KG1 (cell line): ENCODE results near the gene COG5.

Experiments
- DNase-seq: peaks from one replicate; lab custom pipeline; 2025; lab: John Stamatoyannopoulos, UW

The COG5 gene

DNA sequence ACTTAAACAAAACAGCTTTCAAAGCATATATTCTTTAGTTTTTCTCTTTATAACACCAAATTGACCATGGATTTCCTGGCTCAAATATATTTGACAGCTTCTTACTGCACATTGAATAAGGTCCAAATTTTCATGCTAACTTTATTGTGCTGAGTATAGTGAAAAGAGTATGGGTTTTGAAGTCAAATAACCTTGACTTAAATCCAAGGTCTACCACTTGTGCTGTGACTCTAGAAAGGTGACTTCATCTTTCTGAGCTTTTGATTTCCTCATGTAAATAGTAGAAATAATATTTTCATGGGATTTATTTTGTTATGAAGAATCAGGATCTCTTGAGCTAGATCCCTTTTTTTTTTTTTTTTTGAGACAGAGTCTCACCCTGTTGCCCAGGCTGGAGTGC is 233.2 kb downstream of the COG5 start:
- DNase-seq = no peak

DNA sequence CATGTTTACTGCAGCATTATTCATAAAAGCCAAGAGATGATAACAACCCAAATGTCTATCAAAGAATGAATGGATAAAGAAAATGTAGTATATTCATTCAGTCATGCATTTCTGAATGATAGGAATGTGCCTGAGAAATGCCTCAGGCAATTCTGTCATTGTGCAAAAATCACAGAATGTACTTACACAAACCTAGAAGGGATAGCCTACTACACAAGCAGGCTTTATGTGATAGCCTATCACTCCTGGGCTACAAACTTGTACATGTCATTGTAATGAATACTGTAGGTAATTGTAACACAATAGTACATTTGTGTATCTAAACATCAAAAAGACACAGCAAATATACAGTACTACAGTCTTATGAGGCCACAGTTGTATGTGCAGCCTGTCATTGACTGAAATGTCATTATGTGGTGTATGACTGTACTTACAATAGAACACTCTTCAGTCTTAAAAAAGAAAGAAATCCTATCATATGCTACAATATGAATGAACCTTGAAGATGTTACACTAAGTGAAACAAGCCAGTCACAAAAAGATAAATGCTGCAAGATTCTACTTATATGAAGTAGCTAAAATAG is 235.6 kb downstream of the COG5 start:
- DNase-seq = no peak

DNA sequence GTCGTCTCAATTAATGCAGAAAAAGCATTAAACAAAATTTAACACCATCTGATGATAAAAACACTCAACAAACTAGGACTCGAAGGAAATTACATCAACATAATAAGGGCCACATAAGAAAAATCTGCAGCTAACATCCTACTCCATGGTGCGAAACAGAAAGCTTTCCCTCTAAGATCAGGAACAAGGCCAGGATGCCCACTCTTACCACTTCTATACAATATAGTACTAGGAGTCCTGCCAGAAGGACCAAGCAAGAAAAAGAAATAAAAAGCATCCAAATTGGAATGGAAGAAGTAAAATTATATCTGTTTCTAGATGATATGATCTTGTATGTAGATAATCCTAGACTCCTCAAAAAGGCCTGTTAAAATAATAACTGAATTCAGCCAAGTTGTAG is 237.7 kb downstream of the COG5 start:
- DNase-seq = no peak

DNA sequence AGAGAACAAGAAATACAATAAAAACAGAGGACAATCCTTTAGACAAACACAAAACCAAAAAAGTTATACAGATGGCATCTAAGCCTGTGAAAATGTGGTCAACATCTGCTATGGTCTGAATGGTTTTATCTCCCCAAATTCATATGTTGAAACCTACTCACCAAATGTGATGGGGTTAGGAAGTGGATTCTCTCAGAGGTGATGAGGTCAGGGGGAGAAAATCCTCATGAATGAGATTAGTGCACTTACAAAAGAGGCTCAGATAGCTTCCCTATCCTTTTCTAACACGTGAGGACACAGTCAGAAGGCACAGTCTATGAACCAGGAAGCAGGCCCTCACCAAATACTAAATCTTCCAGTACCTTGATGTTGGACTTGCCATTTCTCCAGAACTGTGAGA is 241.7 kb downstream of the COG5 start:
- no peak for DNase-seq

DNA sequence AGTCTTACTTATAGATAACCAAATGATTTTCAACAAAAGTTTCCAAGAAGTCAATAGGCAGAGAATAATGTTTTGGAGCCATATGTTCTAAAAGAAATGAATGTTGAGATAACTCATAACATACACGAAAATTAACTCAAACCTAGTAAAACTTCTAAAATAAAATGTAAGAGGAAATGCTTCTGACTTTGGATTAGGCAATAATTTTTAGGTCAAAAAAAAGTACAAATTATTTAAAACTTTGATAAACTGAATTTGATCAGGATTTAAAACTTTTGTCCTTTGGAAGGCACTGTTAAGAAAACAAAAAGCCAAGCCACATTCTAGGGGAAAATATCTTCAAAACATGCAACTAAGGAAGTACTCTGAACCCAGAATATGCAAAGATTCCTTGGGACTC is 242.1 kb downstream of the COG5 start:
- no peak for DNase-seq

DNA sequence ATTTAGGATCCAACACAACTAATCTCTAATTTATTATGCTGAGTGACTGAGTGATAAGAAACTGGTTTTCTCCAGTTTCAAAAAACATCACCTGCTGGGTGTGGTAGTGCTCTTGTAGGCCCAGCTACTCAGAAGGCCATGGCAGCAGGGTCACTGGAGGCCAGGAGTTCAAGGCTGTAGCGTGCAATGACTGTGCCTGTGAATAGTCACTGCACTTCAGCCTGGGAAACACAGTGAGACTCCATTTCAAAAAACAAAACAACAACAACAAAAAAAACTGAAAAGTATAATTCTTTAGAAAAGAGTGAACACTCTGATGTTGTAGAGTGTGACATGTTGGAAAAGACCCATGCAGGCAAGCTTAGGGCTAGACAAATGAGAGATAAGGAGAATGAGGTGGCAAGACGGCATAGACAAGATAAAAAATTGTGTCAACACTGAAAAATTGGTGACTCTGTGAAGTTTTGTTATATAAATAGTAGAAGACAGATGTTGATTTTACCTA is 243.9 kb downstream of the COG5 start:
- no peak for DNase-seq

DNA sequence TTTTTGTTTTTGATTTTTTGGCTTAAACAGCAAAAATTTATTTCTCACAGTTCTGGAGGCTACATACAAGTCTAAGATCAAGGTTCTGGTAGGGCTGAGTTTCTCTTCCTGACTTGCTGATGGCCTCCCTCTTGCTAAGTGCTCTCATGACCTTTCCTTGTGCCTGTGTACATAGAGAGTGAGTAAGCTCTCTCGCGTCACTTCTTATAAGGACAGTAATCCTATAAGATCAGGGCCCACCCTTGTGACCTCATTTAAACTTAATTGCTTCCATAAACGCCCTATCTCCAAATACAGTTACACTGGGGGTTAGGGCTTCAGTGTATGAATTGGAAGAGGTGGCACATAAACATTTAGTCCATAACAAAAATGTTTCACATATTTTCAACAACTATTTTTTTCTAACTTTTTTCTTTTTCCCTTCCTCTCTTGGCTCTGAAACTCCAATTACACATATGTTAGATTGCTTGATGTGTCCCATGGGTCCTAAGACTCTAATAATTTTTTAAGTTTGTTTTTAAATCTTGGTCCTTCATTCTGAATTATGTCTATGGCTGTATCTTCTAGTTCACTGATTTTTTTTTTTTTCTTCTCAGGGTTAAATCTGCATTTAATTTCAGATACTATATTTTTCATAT is 245.1 kb downstream of the COG5 start:
- DNase-seq = no peak

DNA sequence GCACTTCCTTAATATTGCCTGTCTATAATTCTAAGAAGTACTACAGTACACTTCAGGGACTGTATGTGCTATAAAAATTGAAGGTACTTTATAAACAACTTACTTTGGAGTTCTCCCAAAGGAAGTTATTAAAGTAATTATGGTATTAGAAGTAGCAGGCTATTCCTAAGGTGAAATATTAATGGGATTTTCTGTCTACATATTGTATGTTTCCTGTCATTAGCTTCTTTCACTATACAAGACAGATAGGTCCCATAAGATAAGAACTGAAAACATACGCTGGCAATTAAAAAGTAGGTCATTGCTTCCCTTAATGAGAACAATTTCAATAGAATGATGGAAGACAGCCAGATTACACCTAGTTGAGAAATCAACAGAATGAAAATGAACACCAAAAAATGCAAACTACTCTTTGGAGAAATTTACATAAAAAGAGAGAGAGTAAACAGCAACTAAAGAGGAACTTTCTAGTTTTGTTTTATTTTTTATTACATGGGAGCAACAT is 248.0 kb downstream of the COG5 start:
- no peak for DNase-seq

DNA sequence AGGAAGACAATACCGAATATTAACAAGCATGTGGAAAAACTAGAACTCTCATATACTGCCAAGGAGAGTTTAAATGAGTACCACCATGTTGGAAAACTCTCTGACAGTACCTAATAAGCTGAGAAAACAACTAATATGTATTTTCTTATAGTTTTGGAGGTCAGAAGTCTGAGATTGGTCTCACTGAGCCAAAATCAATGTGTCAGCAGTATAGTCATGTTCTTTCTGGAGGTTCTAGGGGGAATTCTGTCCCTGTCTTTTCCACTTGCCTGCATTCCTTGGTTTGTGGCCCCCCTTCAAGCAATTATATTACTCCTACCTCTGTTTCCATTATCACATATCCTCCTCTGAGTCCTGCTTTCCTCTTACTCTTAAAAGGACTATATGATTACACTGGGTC is 250.4 kb downstream of the COG5 start:
- DNase-seq = no peak

DNA sequence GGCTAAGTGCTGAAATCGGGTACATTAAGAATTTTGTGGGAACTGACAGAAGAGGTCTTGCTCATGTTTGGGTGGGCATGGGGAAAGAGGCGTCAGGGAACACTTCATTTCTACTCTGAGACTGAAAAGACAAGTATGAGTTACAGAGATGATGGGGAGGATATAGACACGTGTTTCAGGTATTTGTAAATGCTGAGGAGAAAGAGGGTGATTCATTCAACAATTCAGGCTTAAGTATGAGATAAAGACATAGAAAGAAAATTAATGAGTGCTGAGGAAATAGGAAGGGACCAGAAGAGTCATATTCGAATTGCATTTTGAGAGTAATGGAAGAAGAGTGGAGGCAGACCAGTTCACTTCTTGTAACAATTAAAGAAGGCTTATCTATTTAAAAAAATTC is 251.3 kb downstream of the COG5 start:
- no peak for DNase-seq

DNA sequence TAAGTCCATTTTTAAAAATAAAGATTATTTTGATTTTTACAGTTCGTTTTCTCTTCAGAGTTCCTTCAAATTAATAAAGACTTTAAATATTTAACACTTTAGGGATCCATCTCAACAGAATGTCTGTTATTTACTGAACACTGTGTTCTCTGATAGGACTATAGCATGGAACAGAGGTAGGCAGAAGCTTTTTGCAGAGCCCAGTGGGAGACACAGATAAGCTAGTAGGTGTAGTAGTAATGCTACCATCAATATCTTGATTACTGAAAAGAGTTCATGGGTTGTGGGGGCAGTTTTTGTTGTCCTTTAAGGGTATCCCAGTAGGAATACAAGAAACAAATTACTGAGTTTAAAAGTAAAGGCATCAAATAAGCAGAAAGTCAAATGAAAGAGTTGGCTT is 254.4 kb downstream of the COG5 start:
- no peak for DNase-seq

DNA sequence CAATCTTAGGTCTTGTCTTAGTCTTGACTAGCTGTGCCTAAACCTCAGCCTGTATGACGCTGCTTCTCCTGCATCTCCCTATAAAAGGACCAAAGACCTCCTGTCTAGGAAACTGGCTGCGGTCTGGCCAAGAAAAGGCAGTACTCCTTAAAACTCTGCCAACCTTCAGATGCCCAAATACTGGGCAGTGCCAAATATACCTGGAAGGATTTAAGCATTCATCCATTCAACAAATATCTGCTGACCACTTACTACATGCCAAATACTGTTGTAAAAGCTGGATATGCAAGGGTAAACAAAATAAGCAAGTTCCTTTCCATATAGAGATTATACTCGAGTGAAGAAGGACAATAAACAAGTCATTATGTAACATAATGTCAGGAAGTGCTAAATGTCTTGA is 259.1 kb downstream of the COG5 start:
- no peak for DNase-seq

DNA sequence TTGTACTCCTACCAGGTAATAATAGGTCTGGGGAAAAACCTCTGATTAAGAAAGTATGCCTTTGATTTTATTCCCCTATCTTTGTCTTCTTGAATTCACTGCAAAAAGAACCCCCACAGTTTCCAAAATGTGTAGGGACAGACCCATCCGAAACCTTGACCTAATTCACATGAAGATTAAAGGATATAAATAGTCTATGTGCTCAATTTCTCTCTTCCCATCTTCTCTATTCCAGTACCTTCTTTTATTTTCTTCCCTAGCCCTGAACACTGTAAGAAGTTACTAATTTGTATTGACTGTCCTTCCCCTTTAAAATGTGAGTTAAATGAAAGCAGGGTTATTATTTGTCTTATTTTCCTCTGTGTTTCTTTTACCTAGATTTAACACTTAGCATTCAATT is 259.7 kb downstream of the COG5 start:
- no peak for DNase-seq

DNA sequence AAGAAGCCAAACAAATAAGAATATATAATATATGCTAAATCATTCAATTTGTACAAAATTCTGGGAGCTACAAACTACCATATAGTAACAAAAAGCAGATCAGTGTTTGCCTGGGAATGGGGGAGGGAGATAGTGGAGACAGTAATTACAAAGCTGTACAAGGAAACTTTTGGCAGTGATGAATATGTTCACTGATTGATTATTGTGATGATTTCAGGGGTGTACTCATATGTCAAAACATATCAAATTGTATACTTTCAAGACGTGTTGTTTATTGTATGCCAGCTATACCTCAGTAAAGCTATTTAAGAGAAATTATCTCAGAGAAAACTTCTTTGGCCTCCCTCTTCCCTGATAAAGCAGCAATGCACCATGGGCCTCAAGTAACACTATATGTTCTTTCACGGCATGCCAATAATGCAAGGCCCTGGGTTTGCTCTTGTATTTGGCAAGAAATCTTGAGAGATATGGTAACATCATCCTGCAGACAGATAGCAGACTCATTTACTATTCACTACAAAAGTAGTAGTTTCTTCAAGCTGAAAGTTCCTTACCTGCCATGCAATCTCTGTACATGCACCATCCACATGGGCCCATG is 261.4 kb downstream of the COG5 start:
- no peak for DNase-seq

DNA sequence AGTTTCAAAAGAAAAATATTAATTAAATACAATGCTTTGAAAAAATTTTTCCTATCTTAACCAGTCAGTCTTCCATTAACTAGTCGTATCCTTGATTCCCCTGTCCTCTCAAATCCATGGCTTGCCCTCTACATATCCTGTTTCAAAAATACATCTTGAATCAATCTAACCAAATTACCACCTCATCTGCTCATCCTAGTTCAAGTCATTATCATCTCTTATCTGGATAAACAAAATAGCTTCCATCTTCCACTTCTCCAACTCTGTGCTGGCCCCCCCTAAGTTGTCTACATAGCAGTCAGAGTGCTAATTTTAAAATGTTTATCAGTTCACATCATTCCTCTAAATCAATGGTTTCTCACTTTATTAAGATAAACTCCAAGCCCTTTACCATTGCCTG is 269.5 kb downstream of the COG5 start:
- no peak for DNase-seq

DNA sequence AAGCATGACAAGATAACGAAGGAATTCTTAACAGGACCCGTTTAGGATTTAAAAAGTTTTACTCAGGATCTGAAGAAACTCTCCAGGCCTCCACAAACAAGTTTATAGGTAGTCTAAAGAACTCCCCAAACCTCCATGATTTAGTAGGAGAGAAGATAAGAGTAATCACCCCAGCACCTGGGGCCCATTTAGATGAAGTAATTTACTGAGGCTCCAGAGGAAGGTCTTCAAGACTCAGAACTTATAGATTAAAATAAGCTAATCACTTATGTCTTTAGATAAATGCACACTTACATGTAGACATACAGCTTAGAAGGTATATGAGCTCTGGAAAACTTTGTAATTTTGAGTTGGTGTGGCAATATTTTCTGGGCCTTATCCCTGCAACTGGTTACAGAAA is 271.1 kb downstream of the COG5 start:
- no peak for DNase-seq

DNA sequence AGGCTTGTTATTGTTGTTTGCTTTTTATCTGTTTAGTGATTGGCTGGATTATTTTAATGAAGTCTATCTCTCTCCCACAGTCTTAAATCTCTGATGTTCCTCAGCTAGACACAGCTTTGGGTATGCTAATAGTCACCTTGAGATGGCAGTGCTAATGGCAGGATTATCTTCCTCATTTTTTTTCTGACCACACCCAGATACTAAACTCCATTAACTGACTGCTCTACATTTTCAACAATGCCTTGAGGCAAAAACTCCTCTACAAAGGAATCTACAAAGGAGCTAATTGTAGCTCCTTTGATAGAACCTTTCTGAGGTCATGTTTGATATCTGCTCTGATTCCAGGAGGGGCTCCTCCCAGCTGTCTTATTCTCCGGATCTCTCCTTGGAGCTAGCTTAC is 272.3 kb downstream of the COG5 start:
- DNase-seq = no peak

DNA sequence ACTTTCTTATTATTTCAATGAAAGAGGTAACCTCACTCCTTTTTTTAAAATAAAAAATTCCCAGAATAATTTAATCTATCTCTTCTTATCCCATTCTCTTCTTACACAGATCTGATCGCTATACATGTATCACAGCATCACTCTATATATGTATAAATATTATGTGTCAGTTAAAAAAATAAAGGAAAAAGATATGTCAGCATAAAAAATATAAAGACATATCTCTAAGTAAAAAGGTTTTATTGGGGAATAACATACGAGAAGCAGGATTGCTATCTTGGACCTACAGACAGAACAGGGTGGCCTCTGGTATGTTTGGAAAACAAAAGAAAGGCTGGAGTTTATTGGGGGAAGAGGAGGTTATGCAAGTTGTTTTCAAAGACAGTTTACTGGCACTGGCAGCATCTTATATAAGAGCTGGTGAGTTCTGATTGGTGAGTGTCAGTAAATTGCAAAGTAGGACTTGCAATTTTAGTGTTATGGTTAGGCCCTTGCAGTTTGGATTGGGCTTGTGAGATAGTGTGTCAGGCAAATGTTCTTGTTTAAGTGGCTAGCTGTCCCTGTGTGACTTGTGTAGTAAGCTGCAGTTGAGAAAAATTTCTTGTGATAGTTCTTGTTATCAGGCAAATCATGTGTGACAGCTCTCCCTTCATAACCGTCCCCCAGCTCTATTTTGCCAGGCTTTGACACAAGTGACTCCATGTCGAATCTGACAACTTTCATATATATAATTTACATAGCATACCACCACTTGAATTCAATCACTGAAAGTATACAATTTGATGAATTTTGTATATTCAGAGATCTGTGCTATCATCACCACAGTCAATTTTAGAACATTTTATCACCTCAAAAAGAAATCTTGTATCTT is 276.7 kb downstream of the COG5 start:
- DNase-seq = no peak

DNA sequence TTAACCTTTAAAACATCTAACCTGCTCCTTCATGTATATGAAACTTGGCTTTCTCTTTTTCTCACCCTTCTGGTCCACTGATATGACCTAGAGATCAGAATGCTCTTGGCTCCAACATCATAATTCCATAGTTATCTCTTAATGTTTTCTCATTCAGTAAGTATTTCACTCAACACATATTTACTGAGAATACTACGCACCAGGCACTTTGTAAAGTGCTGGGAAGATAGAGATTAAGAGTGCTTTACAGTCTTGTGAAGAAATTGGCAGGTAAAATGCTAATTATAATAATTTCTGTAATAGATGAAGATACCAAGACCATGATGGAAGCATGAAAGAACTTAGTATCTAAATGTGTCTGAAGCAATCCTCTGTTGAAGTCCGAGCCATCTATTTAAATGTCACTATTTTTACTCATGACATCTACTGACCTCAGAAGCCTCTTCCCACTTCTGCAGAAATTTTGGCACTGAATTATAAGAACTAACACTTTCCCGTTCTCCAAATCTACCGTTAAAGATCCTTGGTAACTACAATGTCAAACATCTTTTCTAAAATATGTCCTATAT is 278.7 kb downstream of the COG5 start:
- DNase-seq = no peak

DNA sequence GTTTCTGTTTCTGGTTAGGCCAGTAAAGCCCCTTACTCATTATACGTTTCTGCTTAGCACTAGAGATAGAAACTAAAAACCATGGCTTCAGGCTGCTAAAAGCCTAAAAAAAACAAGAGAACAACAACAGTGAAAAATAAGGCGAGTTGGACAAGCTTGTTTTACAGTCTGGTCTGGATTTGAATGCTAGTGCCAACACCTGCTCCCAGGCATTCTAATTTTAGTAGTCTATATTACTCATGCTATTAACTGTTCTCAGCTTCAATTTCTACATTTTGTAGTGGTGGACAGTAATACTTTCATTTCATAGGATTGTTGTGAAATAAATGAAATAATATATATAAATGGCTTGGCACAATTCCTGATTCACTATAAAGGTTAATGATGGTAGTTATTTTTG is 286.4 kb downstream of the COG5 start:
- DNase-seq = no peak

DNA sequence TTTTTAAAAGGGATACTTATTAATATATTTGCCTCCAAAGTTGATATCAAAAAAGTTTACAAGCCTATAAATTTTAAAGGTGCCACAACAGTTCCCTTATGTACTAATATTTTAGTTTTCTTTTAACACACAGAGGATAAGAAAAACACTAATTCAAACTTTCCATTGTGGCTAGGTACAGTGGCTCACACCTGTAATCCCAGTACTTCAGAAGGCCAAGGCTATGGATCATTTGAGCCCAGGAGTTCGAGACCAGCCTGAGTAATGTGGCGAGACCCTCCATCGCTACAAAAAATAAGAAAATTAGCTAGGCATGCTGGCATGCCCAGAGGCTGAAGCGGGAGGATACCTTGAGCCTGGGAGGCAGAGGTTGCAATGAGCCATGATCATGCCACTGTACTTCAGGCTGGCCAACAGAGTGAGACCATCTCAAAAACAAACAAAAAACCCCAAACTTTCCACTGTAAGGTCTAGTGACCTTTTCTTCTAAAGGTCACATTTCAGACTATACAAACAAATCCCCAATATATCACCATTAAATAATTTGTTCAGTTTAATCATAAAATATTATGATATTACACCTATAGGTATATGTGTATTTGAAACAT is 287.4 kb downstream of the COG5 start:
- no peak for DNase-seq

DNA sequence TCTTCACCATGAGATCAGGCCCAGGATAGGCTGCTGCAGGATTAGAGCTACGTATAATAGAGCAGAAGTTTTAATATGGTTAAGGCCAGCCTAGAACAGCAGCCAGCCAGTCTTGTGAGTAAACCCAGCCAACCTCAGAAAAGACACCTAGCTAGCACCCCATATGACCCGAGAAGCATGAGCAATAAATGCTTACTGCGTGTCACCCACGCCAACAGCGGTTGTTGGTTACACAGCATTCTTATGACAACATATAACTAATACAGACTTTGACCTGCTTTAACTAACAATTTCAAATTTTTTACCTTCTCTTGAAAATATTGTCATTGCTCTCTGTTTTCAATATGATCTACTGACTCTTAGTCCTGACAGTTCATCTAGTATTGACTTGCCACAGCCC is 289.2 kb downstream of the COG5 start:
- no peak for DNase-seq
